OCI-LY1 (cell line): Measurements from ENCODE around the gene MED13L.
"Not testable (repeated sequence)": the region's sequence is repeated elsewhere in the genome, so short reads cannot be mapped to it uniquely, and the experiment has no call there.

ENCODE experiments used
- H2AFZ ChIP-seq: fragments of 200-600 bp; sonication (generic), shearing (Covaris generic); 2 replicates; pipeline ENCODE4 v1.6.0; 2014; ENCODE audit warnings: antibody characterized with exemption, mild to moderate bottlenecking, low read length
- H3F3A ChIP-seq: fragments of 200-600 bp; sonication (generic), shearing (Covaris generic); 2 replicates; pipeline ENCODE4 v1.6.0; 2014; ENCODE audit warnings: mild to moderate bottlenecking, antibody characterized with exemption, low read length, moderate library complexity; ENCODE audit not compliant: insufficient read depth
- H3K27ac ChIP-seq: fragments of 200-600 bp; sonication (generic); 2 replicates; pipeline ENCODE4 v1.5.1; 2014; ENCODE audit warnings: low read length, mixed run types, mild to moderate bottlenecking, low read depth; ENCODE audit not compliant: poor library complexity, severe bottlenecking
- H3K27me3 ChIP-seq: fragments of 200-600 bp; sonication (generic); 2 replicates; pipeline ENCODE4 v1.6.0; 2014; ENCODE audit warnings: antibody characterized with exemption, mild to moderate bottlenecking, low read length, moderate library complexity; ENCODE audit not compliant: insufficient read depth
- H3K36me3 ChIP-seq: fragments of 200-600 bp; sonication (generic); 2 replicates; pipeline ENCODE4 v1.6.1; 2014; ENCODE audit warnings: mild to moderate bottlenecking, antibody characterized with exemption, low read length, moderate library complexity, mixed read lengths; ENCODE audit not compliant: insufficient read depth
- H3K4me1 ChIP-seq: fragments of 200-600 bp; sonication (generic); 2 replicates; pipeline ENCODE4 v1.5.1; 2014; ENCODE audit warnings: mild to moderate bottlenecking, low read length, moderate library complexity; ENCODE audit not compliant: insufficient read depth, severe bottlenecking
- H3K4me2 ChIP-seq: fragments of 200-600 bp; sonication (generic), shearing (Covaris generic); 2 replicates; pipeline ENCODE4 v1.6.1; 2014; ENCODE audit warnings: low read length
- H3K4me3 ChIP-seq: fragments of 200-600 bp; sonication (generic); 2 replicates; pipeline ENCODE4 v1.5.1; 2014; ENCODE audit warnings: low read length, low read depth, mild to moderate bottlenecking, mixed read lengths; ENCODE audit not compliant: poor library complexity, severe bottlenecking
- H3K79me2 ChIP-seq: fragments of 200-600 bp; shearing (Covaris generic); 2 replicates; pipeline ENCODE4 v1.6.1; 2016; ENCODE audit warnings: mixed run types, low read length, mixed read lengths; ENCODE audit not compliant: insufficient read depth
- H3K9ac ChIP-seq: fragments of 200-600 bp; sonication (generic), shearing (Covaris generic); 2 replicates; pipeline ENCODE4 v1.6.1; 2014; ENCODE audit warnings: mild to moderate bottlenecking, low read length, mixed read lengths
- H3K9me2 ChIP-seq: fragments of 200-600 bp; sonication (generic), shearing (Covaris generic); 2 replicates; pipeline ENCODE4 v1.6.1; 2014; ENCODE audit warnings: low read depth, mild to moderate bottlenecking, low read length, mixed read lengths
- H3K9me3 ChIP-seq: fragments of 200-600 bp; shearing (Covaris generic); 2 replicates; pipeline ENCODE4 v1.6.1; 2014; ENCODE audit warnings: low read length, mixed read lengths
- H4K20me1 ChIP-seq: fragments of 200-600 bp; sonication (generic), shearing (Covaris generic); 2 replicates; pipeline ENCODE4 v1.6.0; 2016; ENCODE audit warnings: mild to moderate bottlenecking, low read length; ENCODE audit not compliant: insufficient read depth
- CTCF ChIP-seq: fragments of 200-600 bp; sonication (generic), shearing (Covaris generic); IDR thresholded peaks from 2 replicates; pipeline ENCODE4 v1.5.1; 2017; ENCODE audit warnings: mild to moderate bottlenecking, antibody characterized with exemption, low read length, moderate library complexity, mixed read lengths
- EZH2 ChIP-seq: fragments of 200-600 bp; sonication (generic), shearing (Covaris generic); IDR thresholded peaks from 2 replicates; pipeline ENCODE4 v1.8.0; 2017; ENCODE audit warnings: borderline replicate concordance, mixed run types, mild to moderate bottlenecking, antibody characterized with exemption, low read length, moderate library complexity, mixed read lengths

Gene MED13L

GRCh38 chr12:116236976-116237375 is 40.5 kb downstream of the MED13L start:
- Histone ChIP-seq H3K27me3 (no peaks in the 10 kb centered on the region), H4K20me1 (no peaks in the 10 kb centered on the region), H3K79me2 (peaks cover 14% of the 10 kb centered on the region), H3K4me1 (peaks cover 16% of the 10 kb centered on the region), H3K27ac (no peak overlapping the region), H3K9me3 (no peaks in the 10 kb centered on the region), H3K4me2 (no peak overlapping the region; the same call in 1 of the 2 replicates), H3K9me2 (no peaks in the 10 kb centered on the region), H3K4me3 (no peak overlapping the region), H2AFZ (no peak overlapping the region), H3F3A (no peaks in the 10 kb centered on the region), H3K36me3 (no peaks in the 10 kb centered on the region), H3K9ac (no peak overlapping the region)
- TF ChIP-seq CTCF (no peak), EZH2 (no peak)

- Histone ChIP-seq H3K27me3 (no peaks in the 10 kb centered on the region), H3K79me2 (peaks cover 8% of the 10 kb centered on the region; the same call in 1 of the 2 replicates), H3K9ac (no peak overlapping the region)
Observed at GRCh38 chr12:116236148-116236731, 41.3 kb downstream of the MED13L start.

GRCh38 chr12:116234148-116234547 is 43.3 kb downstream of the MED13L start:
- H3F3A ChIP-seq, H3K9me3 ChIP-seq, H4K20me1 ChIP-seq, H3K27ac ChIP-seq, H3K36me3 ChIP-seq, H3K9me2 ChIP-seq, H3K4me3 ChIP-seq, H3K79me2 ChIP-seq, H3K9ac ChIP-seq, H2AFZ ChIP-seq, H3K4me2 ChIP-seq, H3K27me3 ChIP-seq: not testable (repeated sequence)
- peaks cover 16% of the 10 kb centered on the region for H3K4me1 ChIP-seq

More at GRCh38 chr12:116236148-116236731, 41.3 kb downstream of the MED13L start:
- no peaks in the 10 kb centered on the region for H4K20me1 ChIP-seq
- H3K4me3 ChIP-seq = no peak overlapping the region
- TF ChIP-seq CTCF = peak; percentile 77
- TF ChIP-seq EZH2 = no peak
- peak overlapping the region; percentile 21; the same call in 1 of the 2 replicates for H3K4me2 ChIP-seq
- no peak overlapping the region for H3K27ac ChIP-seq
- no peaks in the 10 kb centered on the region for H3K9me3 ChIP-seq
- no peaks in the 10 kb centered on the region for H3F3A ChIP-seq
- peaks cover 16% of the 10 kb centered on the region for H3K4me1 ChIP-seq
- H3K36me3 ChIP-seq = no peaks in the 10 kb centered on the region
- H2AFZ ChIP-seq = no peak overlapping the region
- H3K9me2 ChIP-seq = no peaks in the 10 kb centered on the region

DNA sequence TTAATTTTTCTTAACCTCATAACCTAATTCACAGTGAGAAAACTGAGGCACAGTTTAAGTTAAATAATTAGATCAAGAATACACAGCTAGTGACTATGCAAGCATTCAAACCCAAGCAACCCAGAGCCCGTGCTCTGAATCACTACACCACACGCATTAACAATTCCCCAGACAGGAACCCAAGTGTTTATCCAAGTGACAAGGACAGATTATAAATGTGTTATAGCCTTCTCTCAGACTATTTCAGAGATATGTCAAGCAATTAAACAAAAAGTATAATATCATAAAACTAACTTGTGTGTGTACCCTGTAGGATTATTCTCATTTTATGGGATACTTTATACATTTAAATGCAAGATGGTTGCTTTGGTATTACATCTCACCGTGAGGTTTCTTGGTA is 43.8 kb downstream of the MED13L start:
- TF ChIP-seq EZH2 = no peak
- TF ChIP-seq CTCF = no peak
- no peaks in the 10 kb centered on the region for H4K20me1 ChIP-seq
- no peaks in the 10 kb centered on the region for H3K9me3 ChIP-seq
- peaks cover 16% of the 10 kb centered on the region for H3K4me1 ChIP-seq
- H3K9ac ChIP-seq = no peak overlapping the region
- H3K4me3 ChIP-seq = no peak overlapping the region
- H3K4me2 ChIP-seq = no peak overlapping the region
- H3K27ac ChIP-seq = no peak overlapping the region
- no peak overlapping the region for H2AFZ ChIP-seq
- H3K9me2 ChIP-seq = no peaks in the 10 kb centered on the region
- H3F3A ChIP-seq = no peaks in the 10 kb centered on the region
- no peaks in the 10 kb centered on the region for H3K27me3 ChIP-seq
- 0 out of 2 replicates have a peak, but pooled peaks cover 7% of the 10 kb centered on the region for H3K79me2 ChIP-seq
- H3K36me3 ChIP-seq = no peaks in the 10 kb centered on the region
